ENCODE measurements around the gene ETFB.
"Not testable (repeated sequence)": the region's sequence is repeated elsewhere in the genome, so short reads cannot be mapped to it uniquely, and the experiment has no call there.

The ETFB gene

DNA sequence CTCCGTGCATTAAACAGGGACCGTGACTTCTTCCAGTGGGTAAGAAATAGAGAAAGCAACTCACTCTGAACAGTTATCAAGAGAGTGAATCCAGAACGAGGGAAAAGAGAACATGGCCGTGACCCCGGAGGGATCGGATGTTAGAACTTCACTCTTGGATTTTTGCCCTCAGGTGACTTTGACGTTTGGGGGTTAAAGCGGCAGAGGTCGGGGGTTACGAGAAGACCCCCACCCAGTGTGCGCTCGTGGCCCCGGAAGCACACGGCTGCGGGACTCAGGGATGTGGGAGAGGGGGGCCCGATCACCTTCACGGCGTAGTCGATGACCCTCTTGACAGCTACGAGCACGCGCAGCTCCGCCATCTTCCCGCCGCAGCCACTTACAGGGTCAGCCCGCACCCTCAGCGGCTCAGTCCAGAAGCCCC is at the start of gene ETFB:
ETFB (minus strand) TSS at position 424 of the 424 bp plus-strand sequence; CDS start at position 362, 62 bp downstream.
- no peak for DNase-seq (ENCODE audit: insufficient read length, low spot score)
- no peak for FAIRE-seq

DNA sequence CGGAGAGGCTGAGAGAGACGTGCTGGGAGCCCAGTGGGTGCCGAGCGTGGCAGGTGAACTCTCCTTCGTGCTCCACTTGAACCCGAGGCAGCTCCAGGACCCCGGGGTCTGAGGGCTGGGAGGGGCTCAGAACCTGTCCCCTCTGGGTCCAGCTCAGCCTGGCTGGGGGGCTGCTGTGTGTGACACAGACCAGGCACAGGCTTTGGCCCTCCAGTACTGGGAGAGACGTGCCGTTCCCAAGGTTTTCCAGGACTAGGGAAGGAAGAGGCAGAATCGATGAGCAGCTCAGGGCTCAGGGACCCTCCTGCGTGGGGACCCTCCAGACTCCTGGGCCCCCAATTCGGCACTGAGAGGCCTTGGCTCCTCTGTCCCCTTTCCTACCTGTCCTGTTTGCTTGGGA is 49.0 kb upstream of the ETFB start:
- no peak for FAIRE-seq

DNA sequence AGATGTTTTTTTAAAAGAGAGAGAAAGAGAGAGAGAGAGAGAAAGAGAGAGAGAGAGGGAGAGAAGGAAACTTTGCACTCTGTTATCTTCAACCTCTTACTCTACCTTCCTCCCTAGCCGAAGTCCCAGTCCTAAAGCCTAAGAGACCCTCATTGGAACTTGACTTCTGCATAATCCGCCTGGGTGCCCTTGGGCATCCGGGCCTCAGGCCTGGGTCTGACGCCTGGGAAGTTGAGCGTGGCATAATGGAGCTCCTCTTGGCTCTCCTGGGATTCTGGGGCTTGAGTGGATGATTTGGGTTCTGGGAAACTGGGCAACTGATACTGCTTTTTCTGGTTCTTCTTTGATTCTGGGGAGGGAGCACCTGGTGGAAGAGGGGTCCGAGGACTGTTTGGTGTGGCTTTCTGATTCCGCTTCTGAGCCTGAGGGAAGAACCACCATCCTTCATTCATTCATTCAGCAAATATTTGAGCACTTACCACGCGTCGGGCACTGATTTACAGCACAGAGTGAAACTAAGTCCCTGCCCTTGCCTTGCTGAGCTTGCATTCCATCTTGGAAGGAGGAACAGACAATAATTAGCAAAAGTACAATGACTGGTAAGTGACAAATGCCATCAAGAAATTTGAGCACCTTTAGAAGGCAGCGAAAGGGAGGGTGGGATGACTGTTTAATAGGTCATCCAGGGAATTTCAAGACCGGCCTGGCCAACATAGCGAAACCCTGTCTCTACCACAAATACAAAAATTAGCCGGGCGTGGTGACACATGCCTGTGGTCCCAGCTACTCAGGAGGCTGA is 45.0 kb upstream of the ETFB start:
- no peak for DNase-seq (ENCODE audit: insufficient read length, low spot score)
- no peak for FAIRE-seq

More for the DNA sequence above, 49.0 kb upstream of the ETFB start:
- no peak for DNase-seq (ENCODE audit: insufficient read length, low spot score)

DNA sequence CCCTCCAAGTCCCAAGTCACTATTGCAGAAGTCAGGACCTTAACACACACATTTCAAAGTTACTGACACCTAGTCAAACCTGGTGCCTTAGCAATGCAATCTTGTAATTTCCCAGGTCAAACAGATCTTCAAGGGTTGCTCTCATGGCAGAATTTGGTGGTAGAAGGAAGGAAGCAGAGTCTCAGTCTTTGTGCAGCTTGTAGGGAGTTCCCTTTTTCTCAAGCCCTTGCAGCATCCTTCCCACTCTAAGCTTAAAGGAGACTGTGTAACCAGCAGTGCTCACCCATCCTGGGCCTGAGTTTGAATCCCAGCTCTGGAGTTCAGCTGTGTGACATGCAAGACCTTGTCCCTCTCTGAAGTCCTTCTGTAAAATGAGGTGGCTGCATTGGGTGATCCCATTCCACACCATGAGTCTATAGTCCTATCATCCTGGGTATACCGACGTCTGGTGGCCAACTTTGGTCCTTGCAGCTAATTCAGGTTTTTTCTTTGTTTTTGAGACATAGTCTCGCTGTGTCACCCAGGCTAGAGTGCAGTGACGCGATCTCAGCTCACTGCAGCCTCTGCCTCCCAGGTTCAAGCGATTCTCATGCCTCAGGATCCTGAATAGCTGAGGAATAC is 41.4 kb upstream of the ETFB start:
- DNase-seq (ENCODE audit: insufficient read length, low spot score), result peak; percentile 47
- FAIRE-seq, result no peak

DNA sequence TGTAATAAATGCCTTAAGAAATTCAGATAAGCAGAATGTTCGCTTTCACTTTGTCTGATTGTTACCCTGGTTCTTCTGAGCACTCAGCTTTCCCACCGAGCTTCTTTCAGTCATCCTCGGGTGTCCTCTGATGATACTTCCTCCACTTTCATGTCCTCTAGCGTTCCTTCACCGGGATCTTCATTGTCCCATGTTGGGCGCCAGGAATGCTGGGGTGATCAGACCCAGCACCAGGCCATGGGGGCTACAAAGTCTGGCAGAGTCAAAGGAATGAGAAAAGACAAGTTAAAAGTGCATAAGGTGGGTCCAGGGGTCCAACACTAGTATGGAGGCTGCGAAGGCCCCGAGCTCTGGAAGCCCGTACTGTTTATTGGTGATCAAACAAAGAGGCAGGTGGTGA is 35.9 kb upstream of the ETFB start:
- no peak for FAIRE-seq
- no peak for DNase-seq (ENCODE audit: insufficient read length, low spot score)

DNA sequence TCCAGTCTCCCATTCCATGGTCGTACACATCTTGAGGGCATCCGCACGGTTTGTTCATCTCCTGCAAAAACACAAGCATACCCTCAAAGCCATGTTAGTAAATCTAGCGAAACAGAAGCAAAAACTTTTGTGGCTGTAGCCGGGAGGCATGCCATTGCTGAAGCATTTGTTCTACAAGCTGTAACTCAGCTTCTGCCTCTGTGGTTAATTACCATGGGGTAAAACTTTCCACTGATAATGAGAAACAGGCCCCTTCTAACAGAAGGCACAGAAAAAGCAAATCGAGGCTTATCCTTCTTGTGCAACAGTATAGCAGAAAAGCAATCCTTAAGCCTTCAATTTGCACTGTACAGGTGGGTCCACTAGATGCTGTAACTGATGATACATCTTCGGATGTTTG is 33.7 kb upstream of the ETFB start:
- not testable (repeated sequence) for FAIRE-seq; DNase-seq (ENCODE audit: insufficient read length, low spot score)

DNA sequence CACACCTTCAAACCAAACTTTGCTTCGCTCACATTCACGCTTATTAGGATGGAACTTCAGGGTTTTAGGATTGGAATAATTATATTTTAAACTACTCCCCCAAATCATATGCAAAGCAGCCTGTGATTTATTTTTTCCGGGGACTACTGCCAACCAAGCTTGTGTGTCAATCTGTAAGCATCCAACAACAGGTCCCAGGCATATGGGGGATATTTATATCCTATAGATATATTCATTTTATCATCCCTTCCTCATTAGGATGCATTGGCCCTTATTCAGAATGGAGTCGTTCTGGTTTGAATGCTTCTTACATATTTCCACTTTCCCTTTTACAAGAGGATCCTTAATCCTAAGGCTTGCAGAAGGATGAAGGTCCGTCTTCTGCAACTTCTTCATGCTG is 33.0 kb upstream of the ETFB start:
- FAIRE-seq (no peak), DNase-seq (ENCODE audit: insufficient read length, low spot score) (no peak)

DNA sequence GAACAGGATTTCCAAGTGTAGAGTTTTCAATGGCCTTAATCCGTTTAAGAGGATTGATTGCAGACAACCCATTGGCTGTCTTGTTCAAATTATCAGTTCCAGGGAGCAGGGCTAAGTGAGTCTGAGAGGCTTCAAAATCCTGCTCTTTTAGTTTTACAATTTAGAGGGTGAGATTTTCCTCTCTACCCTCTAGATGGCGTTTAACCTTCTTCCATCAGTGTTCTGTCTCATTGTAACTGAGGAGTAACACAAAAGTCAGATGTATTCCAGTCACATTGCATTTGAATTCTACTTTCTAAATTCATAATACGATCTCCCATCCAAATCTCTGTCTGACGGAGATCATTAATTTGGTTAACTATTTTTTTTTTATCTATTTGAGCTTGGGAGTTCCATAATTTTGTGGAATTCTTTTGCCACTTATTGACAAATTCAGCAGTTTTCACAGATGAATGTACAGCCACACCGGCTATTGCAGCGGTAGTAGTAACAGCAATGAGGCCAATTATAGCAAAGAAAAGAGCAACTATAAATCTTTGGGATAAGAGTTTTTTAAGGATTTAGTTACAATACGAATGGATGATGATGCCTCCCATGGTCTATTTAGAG is 32.0 kb upstream of the ETFB start:
- FAIRE-seq, result no peak
- peak; percentile 31 for DNase-seq (ENCODE audit: insufficient read length, low spot score)

DNA sequence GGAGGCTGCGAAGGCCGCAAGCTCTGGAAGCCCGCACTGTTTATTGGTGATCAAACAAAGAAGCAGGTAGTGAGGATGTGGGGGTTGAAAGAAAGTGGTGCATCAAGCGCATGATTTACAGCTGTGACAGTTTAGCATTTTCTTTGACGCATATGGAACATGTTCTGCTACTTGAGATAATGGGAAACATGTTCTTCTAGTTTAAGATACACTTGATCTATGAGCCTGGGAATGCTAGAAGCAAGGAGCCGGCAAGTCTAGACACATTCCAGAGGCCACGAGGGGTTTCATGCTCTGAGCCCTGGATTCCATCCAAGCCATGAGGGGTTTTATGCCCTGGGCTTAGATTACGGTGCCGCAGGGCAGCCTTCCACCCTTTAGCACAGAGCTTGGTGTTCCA is 31.3 kb upstream of the ETFB start:
- FAIRE-seq; DNase-seq (ENCODE audit: insufficient read length, low spot score): not testable (repeated sequence)

DNA sequence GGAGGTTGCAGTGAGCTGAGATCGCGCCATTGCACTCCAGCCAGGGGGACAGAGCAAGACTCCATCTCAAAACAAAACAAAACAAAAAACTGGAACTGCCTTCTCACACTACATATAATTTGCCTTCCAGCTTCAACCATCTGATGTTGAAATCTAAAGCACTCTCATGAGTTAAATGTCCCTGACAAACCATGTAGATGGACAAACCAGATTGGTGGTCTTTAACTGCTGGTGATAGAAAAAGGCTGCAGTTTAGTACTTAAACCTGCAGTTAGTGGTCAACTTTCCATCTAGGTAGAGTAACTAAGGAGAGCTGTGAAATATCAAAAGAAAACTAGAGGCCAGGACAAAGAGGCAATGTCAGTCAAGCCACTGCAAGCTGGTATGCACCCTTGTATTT is 30.0 kb upstream of the ETFB start:
- no peak for FAIRE-seq
- DNase-seq (ENCODE audit: insufficient read length, low spot score), result no peak

DNA sequence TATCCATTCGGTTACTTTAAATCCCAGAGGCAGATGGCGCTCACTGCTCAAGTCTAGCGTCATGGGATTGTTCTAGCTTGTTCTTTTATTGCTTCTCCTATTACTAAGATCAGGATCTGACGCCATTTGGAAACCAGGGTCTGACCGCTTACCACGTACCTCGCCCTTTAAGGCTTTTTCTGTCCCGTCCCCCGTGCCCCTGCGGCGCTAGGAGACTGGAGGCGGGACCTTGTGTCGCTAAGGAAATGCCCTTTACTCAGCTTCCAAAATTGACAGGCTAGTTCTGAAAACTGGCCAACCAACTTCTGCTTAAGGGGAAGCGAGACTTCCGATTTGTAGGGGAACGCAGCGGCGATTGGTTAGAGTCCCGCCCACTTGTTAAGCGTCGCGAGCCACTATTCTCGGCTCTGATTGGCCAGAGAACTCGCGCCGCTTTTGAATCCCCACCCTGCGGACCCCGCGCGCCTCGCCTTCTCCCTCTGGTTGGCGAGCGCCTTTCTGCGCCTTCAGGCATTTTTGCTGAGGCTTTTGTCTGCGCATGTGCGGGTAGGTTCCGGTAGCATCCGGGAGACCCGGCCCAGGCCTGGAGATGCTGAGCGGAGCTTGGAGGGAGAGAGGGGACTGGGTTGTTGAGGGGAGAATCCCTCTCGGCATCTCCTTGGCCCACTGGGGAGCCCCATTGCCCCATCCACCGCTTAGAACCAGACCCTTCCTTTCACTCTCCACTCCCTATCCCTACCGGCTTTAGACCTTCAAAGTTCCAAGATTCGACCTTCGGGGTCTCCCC is 28.1 kb upstream of the ETFB start:
- DNase-seq (ENCODE audit: insufficient read length, low spot score) (peak; percentile 96), FAIRE-seq (peak; percentile 63)

DNA sequence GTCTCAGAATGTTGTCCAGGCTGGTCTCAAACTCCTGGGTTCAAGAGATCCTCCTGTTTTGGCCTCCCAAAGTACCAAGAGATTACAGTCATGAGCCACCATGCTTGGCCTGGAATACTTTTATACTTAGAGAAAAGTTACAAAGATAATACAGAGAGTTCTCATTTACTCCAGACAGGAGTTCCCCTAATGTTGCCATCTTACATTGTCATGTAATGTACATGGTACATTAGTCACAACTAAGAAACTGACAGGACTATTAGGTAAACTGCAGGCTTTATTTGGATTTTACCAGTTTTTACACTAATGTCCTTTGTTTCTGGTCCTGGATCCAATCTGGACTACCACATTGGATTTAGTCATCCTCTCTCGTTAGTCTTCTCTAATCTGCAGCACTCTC is 26.5 kb upstream of the ETFB start:
- DNase-seq (ENCODE audit: insufficient read length, low spot score), result no peak
- FAIRE-seq, result no peak

DNA sequence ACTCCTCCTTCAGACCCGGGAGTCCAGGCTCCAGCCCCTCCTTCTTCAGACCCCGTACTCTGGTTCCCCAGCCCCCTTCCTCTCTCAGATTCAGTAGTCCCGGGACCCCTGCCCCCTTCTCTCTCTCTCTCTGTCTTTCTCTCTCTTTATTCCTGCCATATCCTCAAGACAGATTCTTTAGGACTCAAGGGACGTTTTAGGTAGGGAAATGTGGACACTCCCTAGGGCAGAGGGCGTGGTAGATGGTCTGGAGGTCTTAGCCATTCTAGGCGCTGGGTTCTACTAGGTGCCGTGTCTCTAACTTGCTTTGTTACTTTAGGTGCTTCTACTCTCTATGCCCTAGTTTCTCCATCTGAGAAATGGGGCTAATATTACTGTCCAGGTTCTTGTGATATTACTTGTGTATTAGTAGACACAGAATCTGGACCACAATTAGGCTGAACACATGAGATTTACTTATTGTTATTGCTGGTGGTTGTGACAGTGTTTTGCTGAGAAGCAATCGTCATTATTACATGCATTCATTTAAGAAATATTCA is 25.0 kb upstream of the ETFB start:
- DNase-seq (ENCODE audit: insufficient read length, low spot score) (no peak), FAIRE-seq (no peak)

DNA sequence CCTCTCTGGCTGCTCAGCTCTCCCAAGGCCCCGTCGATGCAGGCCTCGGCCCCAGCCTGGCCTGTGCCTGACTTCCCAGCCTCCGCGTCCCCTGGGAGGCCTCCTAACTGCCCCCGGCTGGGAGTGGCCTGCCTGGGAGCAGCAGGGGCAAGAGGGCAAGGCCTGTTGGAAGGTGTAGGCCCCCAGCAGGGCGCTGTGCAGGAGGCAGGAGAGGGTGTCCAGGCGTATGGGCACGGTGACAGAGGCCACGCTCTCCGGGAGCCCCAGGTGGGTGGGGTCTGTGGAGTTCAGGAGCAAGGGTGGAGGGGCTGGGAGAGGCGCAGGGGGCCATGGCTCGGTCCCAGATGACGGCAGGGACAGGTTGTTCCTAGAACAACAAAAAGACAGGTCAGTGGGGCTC is 23.0 kb upstream of the ETFB start:
- DNase-seq (ENCODE audit: insufficient read length, low spot score), result no peak
- FAIRE-seq, result no peak

DNA sequence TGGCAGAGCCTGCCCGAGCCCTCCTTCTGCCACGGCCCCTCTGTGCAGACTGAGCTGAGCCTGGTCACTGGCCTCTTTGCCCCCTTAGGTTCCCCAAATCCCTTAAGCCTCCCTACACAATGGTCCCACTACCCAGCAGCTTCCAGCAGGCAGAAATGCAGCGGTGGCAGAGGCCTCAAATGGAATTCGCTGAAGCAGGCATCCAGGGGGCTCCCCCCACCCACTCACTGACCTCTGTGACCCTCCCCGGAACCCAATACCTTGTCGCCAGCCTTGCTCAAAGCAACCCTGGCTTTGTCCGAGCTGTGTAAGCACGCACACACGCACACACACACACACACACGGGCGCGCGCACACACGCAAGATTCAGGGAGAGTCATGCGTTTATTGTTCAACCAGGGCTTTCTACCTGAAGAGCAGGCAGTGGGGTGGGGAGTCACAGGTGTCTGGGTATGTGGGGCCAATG is 21.8 kb upstream of the ETFB start, which contains the start of gene LIM2:
LIM2 (minus strand) TSS at position 51 of the 466 bp plus-strand sequence. CDS start 531 bp downstream, outside the sequence.
- no peak for FAIRE-seq

DNA sequence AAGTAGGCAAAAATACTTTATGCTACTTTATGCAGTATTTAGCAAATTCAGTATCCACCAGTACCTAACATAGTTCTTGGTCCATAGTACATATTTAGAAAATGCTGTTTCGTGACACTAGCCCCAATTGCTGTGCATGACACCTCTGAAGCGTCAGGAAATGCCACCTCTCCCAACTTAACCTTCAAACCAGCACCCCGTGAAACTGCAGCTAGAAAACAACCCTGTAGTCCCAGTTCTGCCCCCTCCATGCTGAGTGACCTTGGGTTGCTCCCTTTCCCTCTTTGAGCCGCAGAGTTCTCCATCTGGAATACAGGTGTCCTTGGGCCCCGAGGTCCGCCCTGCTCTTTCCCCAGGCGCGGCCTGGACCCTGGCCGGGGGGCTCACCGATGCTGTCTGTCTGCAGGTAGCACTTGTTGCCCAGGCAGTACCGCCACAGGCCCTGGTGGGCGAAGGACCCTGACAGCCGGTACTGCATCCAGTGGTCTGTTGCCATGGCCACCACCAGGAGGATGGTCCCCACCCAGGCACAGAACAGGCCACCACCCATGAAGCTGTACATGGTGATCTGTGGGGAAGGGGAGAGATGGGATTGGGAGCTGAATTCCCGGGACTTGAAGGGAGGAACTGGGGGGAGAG is 20.8 kb upstream of the ETFB start:
- no peak for FAIRE-seq
- DNase-seq (ENCODE audit: insufficient read length, low spot score), result no peak

More for the DNA sequence above, 21.8 kb upstream of the ETFB start, which contains the start of gene LIM2:
- DNase-seq (ENCODE audit: insufficient read length, low spot score), result no peak

DNA sequence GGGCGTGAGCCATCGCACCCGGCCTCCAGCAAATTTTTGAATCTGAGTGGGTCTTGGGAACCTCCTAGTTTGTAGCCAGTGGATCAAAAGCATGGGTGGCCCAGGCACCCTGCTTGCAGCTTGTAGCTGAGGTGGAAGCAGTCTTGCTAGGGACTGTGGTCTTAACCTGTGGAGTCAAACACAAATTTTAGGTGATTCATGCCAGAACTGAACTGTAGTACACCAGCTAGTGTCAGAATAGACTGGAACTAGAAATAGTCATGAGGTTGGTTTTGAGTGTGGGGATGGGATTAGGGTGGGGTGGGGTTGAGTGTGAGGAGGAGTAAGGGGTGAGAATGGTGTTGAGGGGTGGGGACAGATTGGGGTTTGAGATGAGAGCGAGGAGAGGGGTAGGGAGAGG is 15.8 kb upstream of the ETFB start:
- DNase-seq (ENCODE audit: insufficient read length, low spot score) (no peak), FAIRE-seq (no peak)

DNA sequence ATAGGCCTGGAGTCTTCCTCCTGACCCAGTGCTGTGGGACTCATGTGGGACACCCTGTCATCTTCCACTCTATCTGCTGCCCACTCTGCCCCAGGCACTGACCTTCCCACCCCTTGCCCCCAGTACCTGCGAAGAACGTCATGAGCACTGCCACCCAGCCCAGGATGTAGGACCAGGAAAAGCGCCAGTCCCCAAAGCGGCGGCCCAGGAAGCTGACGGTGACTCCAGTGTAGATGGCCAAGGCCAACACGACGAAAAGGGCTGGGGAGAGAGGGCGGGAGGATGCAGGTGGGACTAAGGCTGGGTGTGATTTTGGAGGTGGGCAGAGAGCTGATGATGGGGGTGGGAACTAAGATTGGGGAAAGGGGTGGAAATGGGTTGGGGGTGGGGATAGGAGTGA is 14.2 kb upstream of the ETFB start:
- DNase-seq (ENCODE audit: insufficient read length, low spot score) (no peak), FAIRE-seq (no peak)

DNA sequence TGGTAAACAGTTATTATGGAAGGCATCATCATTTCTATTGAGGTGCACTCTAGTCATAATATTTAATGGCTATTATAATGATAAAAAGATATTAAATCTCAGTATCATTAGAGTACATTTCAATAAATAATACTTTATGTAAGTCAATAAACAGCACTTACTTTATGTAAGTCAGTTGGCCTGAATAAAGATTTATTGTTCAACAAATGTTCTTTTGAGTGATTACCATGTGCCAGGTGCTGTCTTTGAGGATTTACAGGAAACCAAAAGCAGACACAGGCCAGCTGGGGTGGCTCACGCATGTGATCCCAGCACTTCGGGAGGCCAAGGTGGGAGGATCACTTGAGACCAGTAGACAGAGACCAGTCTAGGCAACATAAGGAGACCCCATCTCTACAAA is 11.2 kb upstream of the ETFB start:
- FAIRE-seq, result no peak

More for the DNA sequence above, 11.2 kb upstream of the ETFB start:
- DNase-seq (ENCODE audit: insufficient read length, low spot score), result no peak
